HepG2 (cell line): ENCODE results near the gene PAPPA2. TPM values are rescaled to one million over a fixed set of nuclear protein-coding genes. Genes with fewer than 3 reads are reported as not detected.
"Not testable (repeated sequence)": the region's sequence is repeated elsewhere in the genome, so short reads cannot be mapped to it uniquely, and the experiment has no call there.

ENCODE experiments used
- ATAC-seq: fragments of 200-7000 bp; cut with Tn5 transposase; 3 replicates; pipeline ENCODE4 v1.9.1; 2020; ENCODE audit warnings: mild to moderate bottlenecking, moderate library complexity
- BruUV-seq: library from RNA; stranded (reverse); fragments of 400-500 nt; replicated peaks from 2 replicates; lab custom pipeline; 2021; lab: Mats Ljungman, UMichigan
- CTCF ChIA-PET: fragments of 300-600 bp; formaldehyde crosslinking; extraction: SDS; loops from one replicate; lab custom pipeline; 2021; ENCODE audit warnings: low total read pairs, inconsistent platforms, low intra/inter-chr PET ratio; lab: Yijun Ruan, JAX
- POLR2A ChIA-PET: fragments of 350-600 bp; sonication (Branson Sonifier 250); formaldehyde crosslinking; loops from one replicate; lab custom pipeline; 2020; ENCODE audit warnings: antibody characterized with exemption, inconsistent platforms; lab: Yijun Ruan, JAX
- DNase-seq: peaks from one replicate; pipeline ENCODE4 v3.0.0-alpha.2; 2015; ENCODE audit warnings: low spot score
- FAIRE-seq: peaks from 3 replicates; lab custom pipeline; 2011; peaks lifted over from hg19 to GRCh38; lab: Jason Lieb, UNC
- H2AFZ ChIP-seq: one replicate; pipeline ENCODE4 v1.6.1; 2011; ENCODE audit warnings: low read length, inconsistent platforms
- H3K27ac ChIP-seq: fragments of 300-600 bp; 3 replicates; pipeline ENCODE4 v1.8.0; 2011; ENCODE audit warnings: mixed run types, mild to moderate bottlenecking, mixed read lengths, low read length, inconsistent platforms; ENCODE audit not compliant: insufficient read depth; ENCODE audit errors: extremely low read length
- H3K27me3 ChIP-seq, 2 experiments: fragments of 200-600 bp in 1 of 2; 2 replicates in 1 of 2; 3 replicates in 1 of 2; pipeline versions ENCODE4 v1.6.0 to v1.8.0; 2011; ENCODE audit warnings: low read length in 2 of 2, mild to moderate bottlenecking in 2 of 2, moderate library complexity in 2 of 2, inconsistent platforms in 1 of 2; ENCODE audit not compliant: insufficient read depth in 2 of 2, control insufficient read depth in 1 of 2
- H3K36me3 ChIP-seq, 2 experiments: fragments of 200-600 bp in 1 of 2; replicated peaks in 1 of 2; 2 replicates in 1 of 2; 3 replicates in 1 of 2; pipeline versions ENCODE4 v1.5.1 to v1.8.0; 2011; ENCODE audit warnings: low read length in 2 of 2, inconsistent platforms in 1 of 2; ENCODE audit not compliant: insufficient read depth in 2 of 2, control insufficient read depth in 1 of 2
- H3K4me1 ChIP-seq: 2 replicates; pipeline ENCODE4 v1.5.1; 2012; ENCODE audit warnings: low read length, inconsistent platforms; ENCODE audit not compliant: insufficient read depth
- H3K4me2 ChIP-seq: 2 replicates; pipeline ENCODE4 v1.6.0; 2011; ENCODE audit warnings: low read depth, low read length, inconsistent platforms
- H3K4me3 ChIP-seq, 3 experiments: fragments of 200-600 bp in 1 of 3; sonication (generic), shearing (Covaris generic) in 1 of 3; replicated peaks in 1 of 3; 2 replicates each; pipeline ENCODE4 v1.5.1; 2011 to 2016; ENCODE audit warnings: low read length in 3 of 3, inconsistent platforms in 2 of 3, low read depth in 2 of 3, mild to moderate bottlenecking in 2 of 3, control low read depth in 1 of 3, mixed read lengths in 1 of 3; ENCODE audit not compliant: insufficient read depth in 1 of 3
- H3K79me2 ChIP-seq: one replicate; pipeline ENCODE4 v1.6.1; 2011; ENCODE audit warnings: low read length, inconsistent platforms; ENCODE audit not compliant: insufficient read depth
- H3K9ac ChIP-seq: 2 replicates; pipeline ENCODE4 v1.6.0; 2011; ENCODE audit warnings: mild to moderate bottlenecking, low read depth, low read length, inconsistent platforms; ENCODE audit not compliant: insufficient read depth
- H3K9me3 ChIP-seq: 2 replicates; pipeline ENCODE4 v1.5.1; 2012; ENCODE audit warnings: mild to moderate bottlenecking, low read length
- H4K20me1 ChIP-seq: 2 replicates; pipeline ENCODE4 v1.6.0; 2011; ENCODE audit warnings: inconsistent platforms, mild to moderate bottlenecking, low read length, moderate library complexity; ENCODE audit not compliant: insufficient read depth
- ATF2 ChIP-seq: sonication (generic); formaldehyde crosslinking; IDR thresholded peaks from 2 replicates; pipeline ENCODE4 v1.4.0; 2020; ENCODE audit warnings: missing genetic modification reagents
- FLYWCH1 ChIP-seq: sonication (generic); formaldehyde crosslinking; IDR thresholded peaks from 2 replicates; pipeline ENCODE4 v1.8.1; 2023; ENCODE audit warnings: mild to moderate bottlenecking, missing genetic modification reagents
- FOXA1 ChIP-seq, 2 experiments: fragments of 450-650 bp in 1 of 2; sonication (generic) in 1 of 2; formaldehyde crosslinking in 1 of 2; IDR thresholded peaks; 2 replicates each; pipeline versions ENCODE4 v1.4.0 to v1.6.1; 2016 to 2020; ENCODE audit warnings: missing genetic modification reagents in 1 of 2
- SRF ChIP-seq: IDR thresholded peaks from 2 replicates; pipeline ENCODE4 v1.6.1; 2011; ENCODE audit warnings: mild to moderate bottlenecking, low read depth, low read length, moderate library complexity
- ZFP1 ChIP-seq: IDR thresholded peaks from 2 replicates; pipeline ENCODE4 v1.6.1; 2016
- WGBS: methylation state at CpG from one replicate; pipeline ENCODE4 v1.1.6; 2017; ENCODE audit warnings: low lambda C conversion rate; 5-methylcytosine and 5-hydroxymethylcytosine counted together
- in situ Hi-C: cut with HindIII; loops from 2 replicates; pipeline ENCODE4 v1.10.0; 2017; ENCODE audit warnings: low pct_unique_long_range_greater_than_20kb; ENCODE audit not compliant: extremely low pct_ligation_motif_present
- intact Hi-C: fragments of 100-400 bp; cut with micrococcal nuclease; formaldehyde crosslinking; loops from one replicate; pipeline ENCODE4 v1.10.0; 2022; ENCODE audit not compliant: unreplicated experiment
- polyA plus RNA-seq, 8 experiments: library from polyadenylated mRNA; depleted of rRNA in 3 of 8; stranded (reverse) in 7 of 8; unstranded in 1 of 8; fragments of >200 nt; fragmentation: Illumina TruSeq in 4 of 8; extraction: Trizol in 4 of 8; gene quantifications; 2 replicates each; pipeline versions ENCODE4 v1.2.1 to v1.2.3, GENCODE V29; 2011 to 2016; ENCODE audit warnings: low read depth in 4 of 8, missing spikeins in 1 of 8, mixed read lengths in 1 of 8; ENCODE audit not compliant: insufficient read depth in 1 of 8
- total RNA-seq, 5 experiments: library from RNA; depleted of rRNA; stranded (reverse); fragments of >200 nt; fragmentation: Illumina TruSeq; extraction: Trizol; gene quantifications; 2 replicates each; pipeline ENCODE4 v1.2.3, GENCODE V29; 2016; ENCODE audit warnings: low read depth in 1 of 5
- TF ChIP-seq, protein P1 (sequence below): sonication (generic); formaldehyde crosslinking; IDR thresholded peaks from 2 replicates; pipeline ENCODE4 v1.5.0; 2020; ENCODE audit warnings: mild to moderate bottlenecking, missing genetic modification reagents, borderline replicate concordance
- TF ChIP-seq, protein P2 (sequence below): sonication (generic); formaldehyde crosslinking; IDR thresholded peaks from 2 replicates; pipeline ENCODE4 v1.8.1; 2022; ENCODE audit warnings: mild to moderate bottlenecking, missing genetic modification reagents

PAPPA2 gene
- total and polyA plus RNA-seq, 2 of the 13 experiments (the other 11 are each of a cell fraction or from before 2014, with no cell fraction given) = 0.01 TPM; not detected in 1

DNA sequence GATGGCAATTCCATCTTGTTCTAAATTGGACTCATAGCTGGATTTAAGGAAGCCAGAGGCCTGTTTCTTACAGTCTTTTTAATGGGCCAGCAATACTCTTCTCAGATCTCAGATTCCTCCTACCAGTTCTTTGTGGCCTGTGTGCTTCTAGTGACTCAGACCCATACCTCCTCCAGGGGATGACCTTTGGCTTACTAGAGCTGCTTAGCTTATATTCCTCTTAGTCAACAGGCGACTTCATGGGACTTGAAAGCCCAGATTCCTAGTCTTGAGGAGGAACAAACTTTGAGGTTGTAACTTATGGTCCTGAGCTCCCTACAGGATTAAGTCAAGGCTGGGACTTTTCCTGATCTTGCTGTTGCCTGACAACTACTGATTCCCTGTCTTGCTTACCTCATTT lies 12.4 kb upstream of the PAPPA2 start:
- no peaks in the 10 kb centered on the region for H4K20me1 ChIP-seq
- in situ Hi-C loops = loop anchor here (25.0 kb wide), 1 partner anchor 1088 kb away; no protein-coding TSS in a partner anchor
- no peak overlapping the region for H3K27ac ChIP-seq
- intact Hi-C loops = no loop called here
- no peaks in the 10 kb centered on the region for H3K79me2 ChIP-seq
- ATAC-seq (no peak), FAIRE-seq (no peak), DNase-seq (no peak)
- TF ChIP-seq, protein P1, sequence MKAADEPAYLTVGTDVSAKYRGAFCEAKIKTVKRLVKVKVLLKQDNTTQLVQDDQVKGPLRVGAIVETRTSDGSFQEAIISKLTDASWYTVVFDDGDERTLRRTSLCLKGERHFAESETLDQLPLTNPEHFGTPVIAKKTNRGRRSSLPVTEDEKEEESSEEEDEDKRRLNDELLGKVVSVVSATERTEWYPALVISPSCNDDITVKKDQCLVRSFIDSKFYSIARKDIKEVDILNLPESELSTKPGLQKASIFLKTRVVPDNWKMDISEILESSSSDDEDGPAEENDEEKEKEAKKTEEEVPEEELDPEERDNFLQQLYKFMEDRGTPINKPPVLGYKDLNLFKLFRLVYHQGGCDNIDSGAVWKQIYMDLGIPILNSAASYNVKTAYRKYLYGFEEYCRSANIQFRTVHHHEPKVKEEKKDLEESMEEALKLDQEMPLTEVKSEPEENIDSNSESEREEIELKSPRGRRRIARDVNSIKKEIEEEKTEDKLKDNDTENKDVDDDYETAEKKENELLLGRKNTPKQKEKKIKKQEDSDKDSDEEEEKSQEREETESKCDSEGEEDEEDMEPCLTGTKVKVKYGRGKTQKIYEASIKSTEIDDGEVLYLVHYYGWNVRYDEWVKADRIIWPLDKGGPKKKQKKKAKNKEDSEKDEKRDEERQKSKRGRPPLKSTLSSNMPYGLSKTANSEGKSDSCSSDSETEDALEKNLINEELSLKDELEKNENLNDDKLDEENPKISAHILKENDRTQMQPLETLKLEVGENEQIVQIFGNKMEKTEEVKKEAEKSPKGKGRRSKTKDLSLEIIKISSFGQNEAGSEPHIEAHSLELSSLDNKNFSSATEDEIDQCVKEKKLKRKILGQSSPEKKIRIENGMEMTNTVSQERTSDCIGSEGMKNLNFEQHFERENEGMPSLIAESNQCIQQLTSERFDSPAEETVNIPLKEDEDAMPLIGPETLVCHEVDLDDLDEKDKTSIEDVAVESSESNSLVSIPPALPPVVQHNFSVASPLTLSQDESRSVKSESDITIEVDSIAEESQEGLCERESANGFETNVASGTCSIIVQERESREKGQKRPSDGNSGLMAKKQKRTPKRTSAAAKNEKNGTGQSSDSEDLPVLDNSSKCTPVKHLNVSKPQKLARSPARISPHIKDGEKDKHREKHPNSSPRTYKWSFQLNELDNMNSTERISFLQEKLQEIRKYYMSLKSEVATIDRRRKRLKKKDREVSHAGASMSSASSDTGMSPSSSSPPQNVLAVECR (CRISPR knock-in tag) = no peak
- no peak for TF ChIP-seq FOXA1 (IDR thresholded peaks at IDR 0.05)
- no peak for TF ChIP-seq FOXA1 (CRISPR knock-in tag; IDR thresholded peaks at IDR 0.05)
- TF ChIP-seq, protein P2, sequence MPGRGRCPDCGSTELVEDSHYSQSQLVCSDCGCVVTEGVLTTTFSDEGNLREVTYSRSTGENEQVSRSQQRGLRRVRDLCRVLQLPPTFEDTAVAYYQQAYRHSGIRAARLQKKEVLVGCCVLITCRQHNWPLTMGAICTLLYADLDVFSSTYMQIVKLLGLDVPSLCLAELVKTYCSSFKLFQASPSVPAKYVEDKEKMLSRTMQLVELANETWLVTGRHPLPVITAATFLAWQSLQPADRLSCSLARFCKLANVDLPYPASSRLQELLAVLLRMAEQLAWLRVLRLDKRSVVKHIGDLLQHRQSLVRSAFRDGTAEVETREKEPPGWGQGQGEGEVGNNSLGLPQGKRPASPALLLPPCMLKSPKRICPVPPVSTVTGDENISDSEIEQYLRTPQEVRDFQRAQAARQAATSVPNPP (CRISPR knock-in tag) = no peak
- TF ChIP-seq ATF2 (CRISPR knock-in tag) = no peak
- no peak for TF ChIP-seq FLYWCH1
- no peak for TF ChIP-seq ZFP1 (CRISPR knock-in tag)
- TF ChIP-seq SRF = no peak
- no peak overlapping the region for H3K9ac ChIP-seq
- H3K9me3 ChIP-seq = no peaks in the 10 kb centered on the region
- H3K4me1 ChIP-seq = no peaks in the 10 kb centered on the region
- no peaks in the 10 kb centered on the region for H3K36me3 ChIP-seq
- ChIA-PET POLR2A (no interaction called here), CTCF (no interaction called here)
- H3K4me3 ChIP-seq = no peak overlapping the region
- BruUV-seq = no TSS peak
- no peak overlapping the region for H3K4me2 ChIP-seq
- no peaks in the 10 kb centered on the region for H3K27me3 ChIP-seq
- WGBS = 0% methylated on average over 1 of the region's 1 CpG
- H2AFZ ChIP-seq = no peak overlapping the region

- H3K27ac ChIP-seq, FAIRE-seq, POLR2A ChIA-PET, H4K20me1 ChIP-seq, H3K9ac ChIP-seq, H3K9me3 ChIP-seq, H2AFZ ChIP-seq, DNase-seq, H3K79me2 ChIP-seq, BruUV-seq, H3K4me1 ChIP-seq, H3K36me3 ChIP-seq, H3K4me3 ChIP-seq, H3K4me2 ChIP-seq, CTCF ChIA-PET, intact Hi-C loops, ATAC-seq, H3K27me3 ChIP-seq: not testable (repeated sequence)
- 7% methylated on average over 1 of the region's 2 CpGs for WGBS
- in situ Hi-C loops = loop anchor here (25.0 kb wide), 1 partner anchor 1089 kb away; no protein-coding TSS in a partner anchor
Measured at GRCh38 chr1:176451741-176452140, 11.2 kb upstream of the PAPPA2 start.
